ENCODE data around the gene FAF1. TPM values are rescaled to one million over a fixed set of nuclear protein-coding genes. Genes with fewer than 3 reads are reported as not detected.

The FAF1 gene
- total RNA-seq, result 48.1 and 69.5 TPM in 2 replicates

DNA sequence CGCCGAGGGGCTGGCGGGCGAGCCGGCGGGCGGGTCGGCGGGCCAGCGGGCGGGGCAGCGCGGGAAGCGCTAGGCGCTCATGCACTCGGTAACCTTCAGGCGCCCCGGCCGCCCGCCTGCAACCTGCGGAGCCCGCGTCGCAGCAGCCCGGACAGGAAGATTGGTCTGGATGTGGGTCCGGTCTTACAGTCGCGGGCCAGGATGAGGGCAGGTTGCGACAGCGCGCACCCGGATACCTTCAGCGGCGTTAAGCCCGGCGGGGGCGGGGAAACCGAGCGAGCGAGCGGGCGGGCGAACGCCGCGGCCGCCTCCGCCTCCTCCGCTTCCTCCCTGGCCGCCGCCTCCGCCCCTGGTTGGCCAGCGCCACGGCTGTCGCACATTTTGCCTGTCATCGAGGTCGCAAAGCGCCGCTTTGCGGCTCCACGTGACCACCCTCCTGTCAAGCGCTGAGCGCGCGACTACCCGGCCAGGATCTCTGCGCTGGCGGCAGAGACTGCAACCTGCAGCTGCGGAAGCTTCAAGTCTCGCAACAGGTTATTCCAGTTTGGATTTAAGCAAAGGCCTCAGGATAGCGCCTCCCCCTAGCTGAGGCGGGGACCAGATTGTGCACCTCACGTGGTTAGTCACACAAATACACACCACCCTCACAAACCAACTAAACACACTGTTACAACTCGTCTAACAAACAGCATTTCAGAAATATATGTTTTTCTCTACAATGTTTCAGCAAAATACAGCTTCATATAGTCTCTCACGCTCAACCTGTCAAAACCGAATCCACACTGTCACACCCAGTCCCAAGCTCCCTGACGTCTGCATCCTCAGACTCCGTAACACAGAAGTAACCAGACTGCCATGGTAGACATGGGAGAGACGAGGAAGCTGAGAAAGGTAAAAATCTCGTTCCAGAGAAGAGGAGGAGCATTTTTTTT is at the start of gene FAF1:
FAF1 (minus strand) TSS at position 355 of the 932 bp plus-strand sequence. CDS start 456 bp downstream, outside the sequence.

GRCh38 chr1:50969611-50970508 is 9.8 kb upstream of the FAF1 start, which contains the start of gene CDKN2C:
CDKN2C (plus strand) TSS chr1:50970245; CDS start chr1:50970369, 124 bp downstream.

GRCh38 chr1:50422946-50423669 is 537.0 kb downstream of the FAF1 start, which contains the start of gene DMRTA2:
DMRTA2 (minus strand) TSS chr1:50423443; CDS start chr1:50421536, 1,907 bp downstream.

Other genes starting within 250 kb of the FAF1 start
- 3.1 and 3.9 TPM in 2 replicates for gene CDKN2C, start 10.0 kb upstream of the FAF1 start, total RNA-seq
- not detected in 2 replicates for gene C1orf185, start 142.0 kb upstream of the FAF1 start, total RNA-seq

All from smooth muscle cell of the umbilical artery (primary cell).